Natural killer cell (primary cell): ENCODE measurements around the gene EFCAB10. TPM values are rescaled to one million over a fixed set of nuclear protein-coding genes. Genes with fewer than 3 reads are reported as not detected.

ENCODE experiments used
- ATAC-seq, 3 donors: fragments of 150-1000 bp in 2 of 3; fragments of 200-7000 bp in 1 of 3; cut with Tn5 transposase; 1 replicate in 1 of 3; 2 replicates in 2 of 3; pipeline ENCODE4 v1.10.0; 2021; ENCODE audit warnings: mild to moderate bottlenecking in 2 of 3, moderate library complexity in 2 of 3
- DNase-seq, 2 donors: peaks; one replicate each; pipeline versions ENCODE4 v3.0.0 to v3.0.0-alpha.2; 2013 to 2021; ENCODE audit warnings: mixed read lengths in 1 of 2
- H3K27ac ChIP-seq: one replicate; pipeline ENCODE4 v1.5.1; 2013; ENCODE audit warnings: mild to moderate bottlenecking, low read length
- H3K27me3 ChIP-seq: one replicate; pipeline ENCODE4 v1.6.1; 2013; ENCODE audit warnings: low read length; ENCODE audit not compliant: control insufficient read depth, insufficient read depth
- H3K36me3 ChIP-seq: one replicate; pipeline ENCODE4 v1.6.1; 2013; ENCODE audit warnings: low read length; ENCODE audit not compliant: control insufficient read depth, insufficient read depth
- H3K4me1 ChIP-seq: one replicate; pipeline ENCODE4 v1.6.1; 2013; ENCODE audit warnings: low read length; ENCODE audit not compliant: control insufficient read depth, insufficient read depth
- H3K4me3 ChIP-seq: one replicate; pipeline ENCODE4 v1.5.1; 2013; ENCODE audit warnings: low read length
- H3K9me3 ChIP-seq: one replicate; pipeline ENCODE4 v1.6.1; 2013; ENCODE audit warnings: low read length; ENCODE audit not compliant: control insufficient read depth, insufficient read depth
- H3K27ac Mint-ChIP-seq, 2 donors: one replicate each; pipeline ENCODE4 v1.8.0; 2022; ENCODE audit warnings: mild to moderate bottlenecking in 2 of 2, mixed read lengths in 2 of 2, moderate library complexity in 1 of 2
- H3K27me3 Mint-ChIP-seq, 2 donors: one replicate each; pipeline ENCODE4 v1.8.0; 2022; ENCODE audit warnings: low read depth in 2 of 2, mixed read lengths in 2 of 2
- H3K36me3 Mint-ChIP-seq: one replicate; pipeline ENCODE4 v1.8.0; 2022; ENCODE audit warnings: mixed read lengths
- H3K4me1 Mint-ChIP-seq, 2 donors: one replicate each; pipeline ENCODE4 v1.8.0; 2022; ENCODE audit warnings: mixed read lengths in 2 of 2
- H3K4me3 Mint-ChIP-seq: one replicate; pipeline ENCODE4 v1.8.0; 2022; ENCODE audit warnings: mild to moderate bottlenecking, moderate library complexity, mixed read lengths
- H3K9me3 Mint-ChIP-seq, 2 donors: one replicate each; pipeline ENCODE4 v1.8.0; 2022; ENCODE audit warnings: mixed read lengths in 2 of 2
- CTCF ChIP-seq: fragments of 200-600 bp; IDR thresholded peaks from one replicate; pipeline ENCODE4 v1.8.0; 2022; ENCODE audit warnings: antibody characterized with exemption
- WGBS: methylation state at CpG from one replicate; pipeline ENCODE4 v1.1.7; 2013; ENCODE audit warnings: missing lambda C conversion rate; ENCODE audit not compliant: insufficient coverage; 5-methylcytosine and 5-hydroxymethylcytosine counted together
- intact Hi-C: fragments of 100-400 bp; cut with micrococcal nuclease; formaldehyde crosslinking; loops from one replicate; pipeline ENCODE4 v1.14.2; 2022
- total RNA-seq, 4 donors: library from RNA; stranded (reverse); fragments of 120-200 nt in 1 of 4; gene quantifications; one replicate each; pipeline versions ENCODE4 v1.2.3 to v1.2.4, GENCODE V29; 2013 to 2022

EFCAB10 gene
- total RNA-seq, 3 donors from 2014 or later (not counting 1 experiment from before 2014, with no cell fraction given): 0.43 to 1.9 TPM; not detected in 1

DNA sequence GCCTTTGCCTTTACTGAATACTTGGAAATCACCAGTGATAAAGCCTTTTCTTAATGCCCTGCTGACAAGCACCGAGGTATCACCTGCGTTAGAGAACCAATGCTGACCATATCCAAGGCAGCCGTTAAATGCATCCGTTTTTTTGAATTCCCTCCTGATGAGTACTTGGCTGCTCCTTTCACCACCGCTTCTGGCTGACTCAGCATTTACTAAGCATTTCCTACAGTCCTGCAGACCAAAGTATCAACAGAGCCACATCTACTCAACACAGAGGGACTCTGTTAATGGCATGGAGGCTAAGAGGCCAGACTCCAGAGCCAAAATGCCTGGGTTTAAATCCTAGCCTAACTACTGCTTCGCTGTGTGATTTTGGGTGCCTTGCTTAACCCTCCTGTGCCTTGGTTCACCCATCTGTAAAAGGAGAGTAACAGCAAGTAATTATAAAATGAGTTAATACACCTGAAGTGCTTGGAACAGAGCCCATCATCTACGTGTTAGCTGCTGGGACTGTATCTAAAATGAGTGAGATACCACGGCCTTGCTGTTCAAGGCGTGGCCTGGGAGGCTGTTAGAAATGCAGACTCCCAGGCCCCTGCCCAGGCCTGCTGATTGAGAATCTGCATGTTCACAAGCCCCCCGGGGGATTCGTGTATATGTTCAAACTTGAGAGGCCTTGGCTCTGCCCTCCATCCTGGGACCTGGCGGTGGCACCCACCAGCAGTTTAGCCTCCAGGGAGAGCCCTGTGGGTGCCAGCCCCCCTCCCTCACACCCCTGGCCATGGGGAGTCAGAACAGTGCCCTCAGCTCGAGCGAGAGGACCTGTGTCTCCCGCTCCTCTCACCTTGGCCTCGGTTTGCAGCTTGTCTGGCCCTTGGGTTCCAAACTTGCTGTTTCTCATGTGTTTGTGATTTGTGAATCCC is 30.8 kb upstream of the EFCAB10 start:
- WGBS: 94% methylated on average over 16 of the region's 16 CpGs
- Histone ChIP-seq H3K27ac (no peak overlapping the region), H3K9me3 (no peaks in the 10 kb centered on the region), H3K36me3 (peaks cover 11% of the 10 kb centered on the region), H3K27me3 (no peaks in the 10 kb centered on the region), H3K4me1 (no peaks in the 10 kb centered on the region), H3K4me3 (no peak overlapping the region)
- Mint-ChIP-seq H3K27ac (no peak overlapping the region), H3K9me3 (no peaks in the 10 kb centered on the region), H3K4me3 (no peak overlapping the region), H3K4me1 (no peaks in the 10 kb centered on the region), H3K27me3 (no peaks in the 10 kb centered on the region), H3K36me3 (peaks cover 12% of the 10 kb centered on the region)
- intact Hi-C loops: no loop called here
- no peak for DNase-seq
- no peak for TF ChIP-seq CTCF
- no peak for ATAC-seq

DNA sequence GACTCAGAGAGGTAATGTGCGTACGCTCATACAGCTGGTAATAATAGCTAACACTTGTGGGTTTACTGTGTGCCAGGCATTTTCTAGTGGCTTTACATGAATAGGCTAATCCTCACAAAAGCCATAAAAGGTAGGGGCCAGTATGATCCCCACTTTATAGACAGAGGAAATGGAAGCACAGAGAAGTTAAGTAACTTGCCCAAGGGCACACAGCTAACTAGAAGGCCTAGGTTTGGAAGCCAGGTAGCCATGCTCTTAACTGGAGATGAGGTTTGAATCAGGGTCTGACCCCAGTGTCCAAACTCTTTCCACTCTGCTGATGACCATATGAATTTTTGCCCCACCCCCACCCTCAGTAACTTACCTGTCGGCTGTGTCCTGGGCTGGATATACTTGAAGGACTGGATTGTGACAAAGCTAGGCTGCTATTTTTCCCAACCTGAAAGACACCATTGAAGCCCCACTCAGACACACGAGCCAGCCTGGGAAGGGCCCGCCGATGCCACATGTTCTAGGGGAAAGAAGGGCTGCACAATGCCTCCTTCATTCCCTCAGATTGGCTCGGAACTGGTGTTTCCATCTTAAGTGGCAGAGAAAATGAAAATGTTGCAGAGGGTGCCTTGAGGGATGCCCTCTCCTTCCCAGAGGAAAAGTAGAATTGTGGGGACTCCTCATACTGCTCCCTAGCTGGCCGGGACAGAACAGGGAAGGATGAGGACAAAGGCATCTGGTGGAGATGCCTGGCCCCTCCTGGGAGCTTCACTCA is 29.1 kb upstream of the EFCAB10 start:
- H3K4me3 ChIP-seq: no peak overlapping the region
- no peak overlapping the region for H3K4me3 Mint-ChIP-seq
- no peaks in the 10 kb centered on the region for H3K27me3 Mint-ChIP-seq
- peaks cover 12% of the 10 kb centered on the region for H3K36me3 Mint-ChIP-seq
- no peak for ATAC-seq
- peaks cover 13% of the 10 kb centered on the region for H3K36me3 ChIP-seq
- no peak overlapping the region for H3K27ac Mint-ChIP-seq
- H3K27ac ChIP-seq: no peak overlapping the region
- WGBS: 96% methylated on average over 8 of the region's 8 CpGs
- H3K9me3 ChIP-seq: no peaks in the 10 kb centered on the region
- DNase-seq: no peak
- H3K9me3 Mint-ChIP-seq: no peaks in the 10 kb centered on the region
- H3K4me1 ChIP-seq: no peaks in the 10 kb centered on the region
- no peaks in the 10 kb centered on the region for H3K4me1 Mint-ChIP-seq
- no peaks in the 10 kb centered on the region for H3K27me3 ChIP-seq
- intact Hi-C loops: no loop called here
- TF ChIP-seq CTCF: no peak

DNA sequence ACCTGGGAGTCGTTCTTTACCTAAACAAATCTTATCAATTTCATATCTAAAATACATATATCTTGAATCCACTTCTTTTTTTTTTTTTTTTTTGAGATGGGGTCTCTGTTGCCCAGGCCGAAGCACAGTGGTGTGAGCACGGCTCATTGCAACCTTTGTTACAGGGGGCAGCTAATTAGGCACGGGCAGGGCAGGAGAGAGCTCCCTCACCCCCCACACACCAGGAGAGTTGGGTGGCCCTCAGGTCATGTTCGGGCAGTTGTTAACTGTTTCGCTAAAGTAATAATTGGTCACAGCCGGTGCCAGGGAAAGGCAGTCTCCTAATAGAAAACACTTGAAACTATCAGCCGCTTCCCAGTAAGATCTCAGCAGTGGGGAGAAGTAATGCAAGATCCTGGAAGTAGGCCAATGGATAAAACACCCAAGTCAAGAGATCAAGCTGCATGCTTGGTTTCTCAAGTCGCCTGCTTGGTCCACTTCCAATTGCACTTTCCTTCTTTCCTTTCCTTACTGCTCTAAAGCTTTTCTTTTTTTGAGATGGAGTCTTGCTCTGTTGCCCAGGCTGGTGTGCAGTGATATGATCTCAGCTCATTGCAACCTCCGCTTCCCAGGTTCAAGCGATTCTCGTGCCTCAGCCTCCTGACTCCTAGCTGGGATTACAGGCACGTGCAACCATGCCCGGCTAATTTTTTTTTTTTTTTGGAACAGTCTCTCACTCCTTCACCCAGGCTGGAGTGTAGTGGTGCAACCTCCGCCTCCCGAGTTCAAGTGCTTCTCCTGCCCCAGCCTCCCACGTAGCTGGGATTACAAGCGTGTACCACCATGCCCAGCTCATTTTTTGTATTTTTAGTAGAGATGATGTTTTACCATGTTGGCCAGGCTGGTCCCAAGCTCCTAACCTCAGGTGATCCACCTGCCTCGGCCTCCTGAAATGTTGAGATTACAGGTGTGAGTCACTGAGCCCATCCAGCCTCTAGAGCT is 21.3 kb upstream of the EFCAB10 start:
- intact Hi-C loops: no loop called here
- DNase-seq: no peak
- Histone ChIP-seq H3K27me3 (no peaks in the 10 kb centered on the region), H3K27ac (no peak overlapping the region), H3K9me3 (no peaks in the 10 kb centered on the region), H3K4me3 (no peak overlapping the region), H3K36me3 (peaks cover 2% of the 10 kb centered on the region), H3K4me1 (no peaks in the 10 kb centered on the region)
- 96% methylated on average over 19 of the region's 19 CpGs for WGBS
- Mint-ChIP-seq H3K4me1 (no peaks in the 10 kb centered on the region), H3K4me3 (no peak overlapping the region), H3K27me3 (peaks cover 3 to 8% of the 10 kb centered on the region in 2 donors), H3K36me3 (no peaks in the 10 kb centered on the region), H3K9me3 (no peaks in the 10 kb centered on the region), H3K27ac (no peak overlapping the region)
- no peak for ATAC-seq
- no peak for TF ChIP-seq CTCF
